HepG2 (cell line): ENCODE measurements around the gene CACNA1D. TPM values are rescaled to one million over a fixed set of nuclear protein-coding genes. Genes with fewer than 3 reads are reported as not detected.
A peak's percentile ranks its signal among the peaks of the same experiment; 100 is the strongest.

Experiments
- KLF9 ChIP-seq: IDR thresholded peaks from 2 replicates; pipeline ENCODE4 v1.6.1; 2016; ENCODE audit warnings: low read depth
- NFRKB ChIP-seq: fragments of 450-650 bp; IDR thresholded peaks from 2 replicates; pipeline ENCODE4 v1.6.1; 2017
- NFYB ChIP-seq: sonication (generic); formaldehyde crosslinking; IDR thresholded peaks from 2 replicates; pipeline ENCODE4 v1.4.0; 2020; ENCODE audit warnings: missing genetic modification reagents
- NR2C2 ChIP-seq: sonication (generic); formaldehyde crosslinking; IDR thresholded peaks from 2 replicates; pipeline ENCODE4 v1.4.0; 2020; ENCODE audit warnings: missing genetic modification reagents, mild to moderate bottlenecking, moderate library complexity, borderline replicate concordance
- PAX8 ChIP-seq: sonication (generic); formaldehyde crosslinking; IDR thresholded peaks from 2 replicates; pipeline ENCODE4 v1.8.0; 2022; ENCODE audit warnings: mild to moderate bottlenecking, missing genetic modification reagents, borderline replicate concordance
- PITX1 ChIP-seq: sonication (generic); formaldehyde crosslinking; IDR thresholded peaks from 2 replicates; pipeline ENCODE4 v1.5.1; 2020; ENCODE audit warnings: mild to moderate bottlenecking, missing genetic modification reagents
- THAP11 ChIP-seq: IDR thresholded peaks from 2 replicates; pipeline ENCODE4 v1.6.1; 2016; ENCODE audit warnings: missing biosample characterization, missing genetic modification reagents
- ZBTB4 ChIP-seq: sonication (generic); formaldehyde crosslinking; IDR thresholded peaks from 2 replicates; pipeline ENCODE4 v1.4.0; 2020; ENCODE audit warnings: missing genetic modification reagents, mild to moderate bottlenecking, borderline replicate concordance
- ZFAT ChIP-seq: sonication (generic); formaldehyde crosslinking; conservative IDR thresholded peaks from 2 replicates; pipeline ENCODE4 v1.8.1; 2023; ENCODE audit warnings: missing genetic modification reagents, inconsistent platforms
- ZFP1 ChIP-seq: IDR thresholded peaks from 2 replicates; pipeline ENCODE4 v1.6.1; 2016
- ZNF235 ChIP-seq: sonication (generic); formaldehyde crosslinking; IDR thresholded peaks from 2 replicates; pipeline ENCODE4 v1.8.1; 2023; ENCODE audit warnings: mild to moderate bottlenecking, missing genetic modification reagents, borderline replicate concordance
- ZNF451 ChIP-seq: sonication (generic); formaldehyde crosslinking; IDR thresholded peaks from 2 replicates; pipeline ENCODE4 v1.5.0; 2020; ENCODE audit warnings: mild to moderate bottlenecking, missing genetic modification reagents
- ZNF552 ChIP-seq: sonication (generic); formaldehyde crosslinking; IDR thresholded peaks from 2 replicates; pipeline ENCODE4 v1.9.0; 2022; ENCODE audit warnings: missing genetic modification reagents, mild to moderate bottlenecking, borderline replicate concordance
- ZNF580 ChIP-seq: IDR thresholded peaks from 2 replicates; pipeline ENCODE4 v1.6.1; 2016; ENCODE audit warnings: low read depth, borderline replicate concordance
- ZNF629 ChIP-seq: sonication (generic); formaldehyde crosslinking; conservative IDR thresholded peaks from 2 replicates; pipeline ENCODE4 v1.5.0; 2020; ENCODE audit warnings: missing genetic modification reagents
- ZNF790 ChIP-seq: sonication (generic); formaldehyde crosslinking; IDR thresholded peaks from 2 replicates; pipeline ENCODE4 v1.8.0; 2022; ENCODE audit warnings: missing genetic modification reagents, mild to moderate bottlenecking, borderline replicate concordance
- ZNF800 ChIP-seq: sonication (generic); formaldehyde crosslinking; IDR thresholded peaks from 2 replicates; pipeline ENCODE4 v1.4.0; 2020; ENCODE audit warnings: missing genetic modification reagents
- ZSCAN25 ChIP-seq: sonication (generic); formaldehyde crosslinking; IDR thresholded peaks from 2 replicates; pipeline ENCODE4 v1.8.0; 2022; ENCODE audit warnings: mild to moderate bottlenecking, missing genetic modification reagents
- ZXDC ChIP-seq: sonication (generic); formaldehyde crosslinking; IDR thresholded peaks from 2 replicates; pipeline ENCODE4 v1.5.0; 2020; ENCODE audit warnings: mild to moderate bottlenecking, missing genetic modification reagents
- polyA plus RNA-seq, 8 experiments: library from polyadenylated mRNA; depleted of rRNA in 3 of 8; stranded (reverse) in 7 of 8; unstranded in 1 of 8; fragments of >200 nt; fragmentation: Illumina TruSeq in 4 of 8; extraction: Trizol in 4 of 8; gene quantifications; 2 replicates each; pipeline versions ENCODE4 v1.2.1 to v1.2.3, GENCODE V29; 2011 to 2016; ENCODE audit warnings: low read depth in 4 of 8, missing spikeins in 1 of 8, mixed read lengths in 1 of 8; ENCODE audit not compliant: insufficient read depth in 1 of 8
- total RNA-seq, 5 experiments: library from RNA; depleted of rRNA; stranded (reverse); fragments of >200 nt; fragmentation: Illumina TruSeq; extraction: Trizol; gene quantifications; 2 replicates each; pipeline ENCODE4 v1.2.3, GENCODE V29; 2016; ENCODE audit warnings: low read depth in 1 of 5

The CACNA1D gene
- total and polyA plus RNA-seq, 2 of the 13 experiments (the other 11 are each of a cell fraction or from before 2014, with no cell fraction given): 0.26 to 0.38 TPM

- peak; percentile 63; the same call in 1 of the 2 replicates for TF ChIP-seq ZNF235
- 0 out of 2 replicates have a peak, but pooled peaks have one; percentile 63 for TF ChIP-seq ZNF552 (CRISPR knock-in tag)
- no peak for TF ChIP-seq KLF9 (CRISPR knock-in tag)
- no peak; the same call in 1 of the 2 replicates for TF ChIP-seq ZFP1 (CRISPR knock-in tag)
- no peak; the same call in 1 of the 2 replicates for TF ChIP-seq ZSCAN25 (CRISPR knock-in tag)
- TF ChIP-seq ZNF451 (CRISPR knock-in tag): peak; percentile 95
- no peak; the same call in 1 of the 2 replicates for TF ChIP-seq ZNF629 (CRISPR knock-in tag)
- no peak for TF ChIP-seq NFRKB
- no peak for TF ChIP-seq ZFAT (CRISPR knock-in tag)
- no peak for TF ChIP-seq ZBTB4 (CRISPR knock-in tag)
- TF ChIP-seq ZNF580 (CRISPR knock-in tag): peak; percentile 59
- TF ChIP-seq ZXDC (CRISPR knock-in tag): peak; percentile 45; the same call in 1 of the 2 replicates
- no peak; the same call in 1 of the 2 replicates for TF ChIP-seq NR2C2 (CRISPR knock-in tag)
- peak; percentile 69 for TF ChIP-seq PITX1 (CRISPR knock-in tag)
- peak; percentile 67 for TF ChIP-seq THAP11 (CRISPR knock-in tag)
- TF ChIP-seq ZNF790: peak; percentile 80; the same call in 1 of the 2 replicates
- TF ChIP-seq NFYB (CRISPR knock-in tag): peak; percentile 28; the same call in 1 of the 2 replicates
- no peak for TF ChIP-seq PAX8 (CRISPR knock-in tag)
- TF ChIP-seq ZNF800 (CRISPR knock-in tag): 0 out of 2 replicates have a peak, but pooled peaks have one; percentile 24
Observed at GRCh38 chr3:53846134-53846850, 351.9 kb downstream of the CACNA1D start, which contains the start of the genes CHDH and IL17RB (continued).
